ENCODE measurements around the gene SH3PXD2A. TPM values are rescaled to one million over a fixed set of nuclear protein-coding genes. Genes with fewer than 3 reads are reported as not detected.
A peak's percentile ranks its signal among the peaks of the same experiment; 100 is the strongest.
"Not testable (repeated sequence)": the region's sequence is repeated elsewhere in the genome, so short reads cannot be mapped to it uniquely, and the experiment has no call there.

SH3PXD2A gene
- total RNA-seq, 4 donors from 2014 or later, result 55.7 to 71.8 (median 66.8) TPM

- no peak for DNase-seq (ENCODE audit: low spot score in 2 of 2)
- peaks cover 54% of the 10 kb centered on the region for H3K4me1 ChIP-seq
- no peaks in the 10 kb centered on the region for H3K9me3 ChIP-seq
- TF ChIP-seq POLR2A (IDR thresholded peaks at IDR 0.05) (no peak), CTCF (IDR thresholded peaks at IDR 0.05) (no peak), POLR2AphosphoS5 (IDR thresholded peaks at IDR 0.05) (peak in 1 of 3 donors; percentile 5), EP300 (IDR thresholded peaks at IDR 0.05) (no peak)
- H3K4me3 ChIP-seq, result no peak overlapping the region
- whole genome bisulfite sequencing, result 32% methylated on average over 10 of the region's 12 CpGs
- H3K27me3 ChIP-seq, result no peaks in the 10 kb centered on the region
- H3K27ac ChIP-seq, result no peak overlapping the region
- no peaks in the 10 kb centered on the region for H3K36me3 ChIP-seq
These were observed 78.3 kb downstream of the SH3PXD2A start for GRCh38 chr10:103776878-103777591.

- H3K4me1 ChIP-seq, result peaks cover 54% of the 10 kb centered on the region
- 81% methylated on average over 5 of the region's 5 CpGs for WGBS
- TF ChIP-seq EP300 (IDR thresholded peaks at IDR 0.05) (no peak), CTCF (IDR thresholded peaks at IDR 0.05) (no peak), POLR2A (IDR thresholded peaks at IDR 0.05) (no peak), POLR2AphosphoS5 (IDR thresholded peaks at IDR 0.05) (no peak)
- no peaks in the 10 kb centered on the region for H3K27me3 ChIP-seq
- H3K9me3 ChIP-seq, result no peaks in the 10 kb centered on the region
- H3K36me3 ChIP-seq, result no peaks in the 10 kb centered on the region
- no peak overlapping the region for H3K27ac ChIP-seq
- no peak for DNase-seq (ENCODE audit: low spot score in 2 of 2)
- no peak overlapping the region for H3K4me3 ChIP-seq
These were observed 79.6 kb downstream of the SH3PXD2A start for GRCh38 chr10:103775776-103776175.

GRCh38 chr10:103772846-103773245 lies 82.5 kb downstream of the SH3PXD2A start:
- peaks cover 33% of the 10 kb centered on the region for H3K4me1 ChIP-seq
- H3K9me3 ChIP-seq; H3K36me3 ChIP-seq; H3K27me3 ChIP-seq; DNase-seq (ENCODE audit: low spot score in 2 of 2): not testable (repeated sequence)
- H3K4me3 ChIP-seq, result peak overlapping the region; percentile 47
- WGBS, result 55% methylated on average over 13 of the region's 13 CpGs
- peak overlapping the region; percentile 87 for H3K27ac ChIP-seq

GRCh38 chr10:103772096-103772845 lies 83.1 kb downstream of the SH3PXD2A start:
- DNase-seq (ENCODE audit: low spot score in 2 of 2), result peak; percentile 88 to 93
- peak overlapping the region; percentile 47 for H3K4me3 ChIP-seq
- no peaks in the 10 kb centered on the region for H3K27me3 ChIP-seq
- no peaks in the 10 kb centered on the region for H3K36me3 ChIP-seq
- H3K4me1 ChIP-seq, result peaks cover 27% of the 10 kb centered on the region
- H3K27ac ChIP-seq, result peak overlapping the region; percentile 87
- 6% methylated on average over 13 of the region's 28 CpGs for WGBS
- H3K9me3 ChIP-seq, result no peaks in the 10 kb centered on the region
- no peak for TF ChIP-seq POLR2A (IDR thresholded peaks at IDR 0.05)
- TF ChIP-seq POLR2AphosphoS5 (IDR thresholded peaks at IDR 0.05), result peak in 1 of 3 donors; percentile 51

GRCh38 chr10:103770139-103770538 lies 85.2 kb downstream of the SH3PXD2A start:
- DNase-seq (ENCODE audit: low spot score in 2 of 2), result no peak
- Histone ChIP-seq H3K27me3 (no peaks in the 10 kb centered on the region), H3K4me1 (peaks cover 40% of the 10 kb centered on the region), H3K36me3 (no peaks in the 10 kb centered on the region), H3K27ac (no peak overlapping the region), H3K4me3 (no peak overlapping the region), H3K9me3 (no peaks in the 10 kb centered on the region)
- TF ChIP-seq POLR2A (IDR thresholded peaks at IDR 0.05) (no peak), CTCF (IDR thresholded peaks at IDR 0.05) (no peak), POLR2AphosphoS5 (IDR thresholded peaks at IDR 0.05) (no peak), EP300 (IDR thresholded peaks at IDR 0.05) (no peak)
- WGBS, result 92% methylated on average over 2 of the region's 2 CpGs

- WGBS, result 85% methylated on average over 10 of the region's 10 CpGs
- Histone ChIP-seq H3K4me1 (peaks cover 40% of the 10 kb centered on the region), H3K4me3 (no peak overlapping the region), H3K27me3 (no peaks in the 10 kb centered on the region), H3K9me3 (no peaks in the 10 kb centered on the region), H3K27ac (no peak overlapping the region), H3K36me3 (no peaks in the 10 kb centered on the region)
- no peak for TF ChIP-seq EP300 (IDR thresholded peaks at IDR 0.05)
- no peak for TF ChIP-seq POLR2A (IDR thresholded peaks at IDR 0.05)
- no peak for TF ChIP-seq CTCF (IDR thresholded peaks at IDR 0.05)
- DNase-seq (ENCODE audit: low spot score in 2 of 2), result no peak
These were observed 86.2 kb downstream of the SH3PXD2A start for GRCh38 chr10:103769176-103769575.
